GM18873 (cell line): ENCODE results near the gene ANKS6.

Experiments used
- ATAC-seq: cut with Tn5 transposase; IDR thresholded peaks from one replicate; pipeline ENCODE4 v1.9.1; 2021; ENCODE audit warnings: mild to moderate bottlenecking, moderate library complexity, moderate number of reproducible peaks; ENCODE audit not compliant: unreplicated experiment, low FRiP score

ANKS6 gene

GRCh38 chr9:98796364-98797101, at the start of gene ANKS6:
TSS of gene ANKS6 (minus strand) at chr9:98796555. CDS start at chr9:98796491, 64 bp downstream.
- no peak for ATAC-seq

- no peak for ATAC-seq
Observed at GRCh38 chr9:98846081-98846480, 49.7 kb upstream of the ANKS6 start.

DNA sequence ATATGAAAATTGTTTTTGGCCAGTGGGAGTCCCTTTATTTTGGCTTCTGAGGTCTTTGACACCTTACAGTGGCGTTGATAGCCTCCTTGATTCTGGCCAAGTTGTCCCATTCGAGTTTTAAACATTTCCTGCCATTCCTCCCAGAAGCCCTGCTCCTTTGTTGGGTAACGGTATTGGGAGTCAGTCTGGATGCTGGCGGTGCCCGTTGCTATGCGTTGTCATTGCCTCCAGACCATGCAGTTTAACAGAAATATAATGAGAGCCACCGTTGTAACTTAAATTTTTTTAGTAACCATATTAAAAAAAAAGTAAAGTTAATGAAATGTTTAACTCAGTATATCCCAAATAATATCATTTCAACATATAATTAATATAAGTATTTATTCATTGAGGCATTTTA, 46.2 kb upstream of the ANKS6 start:
- ATAC-seq, result no peak

GRCh38 chr9:98839724-98840123, 43.4 kb upstream of the ANKS6 start:
- ATAC-seq, result no peak

DNA sequence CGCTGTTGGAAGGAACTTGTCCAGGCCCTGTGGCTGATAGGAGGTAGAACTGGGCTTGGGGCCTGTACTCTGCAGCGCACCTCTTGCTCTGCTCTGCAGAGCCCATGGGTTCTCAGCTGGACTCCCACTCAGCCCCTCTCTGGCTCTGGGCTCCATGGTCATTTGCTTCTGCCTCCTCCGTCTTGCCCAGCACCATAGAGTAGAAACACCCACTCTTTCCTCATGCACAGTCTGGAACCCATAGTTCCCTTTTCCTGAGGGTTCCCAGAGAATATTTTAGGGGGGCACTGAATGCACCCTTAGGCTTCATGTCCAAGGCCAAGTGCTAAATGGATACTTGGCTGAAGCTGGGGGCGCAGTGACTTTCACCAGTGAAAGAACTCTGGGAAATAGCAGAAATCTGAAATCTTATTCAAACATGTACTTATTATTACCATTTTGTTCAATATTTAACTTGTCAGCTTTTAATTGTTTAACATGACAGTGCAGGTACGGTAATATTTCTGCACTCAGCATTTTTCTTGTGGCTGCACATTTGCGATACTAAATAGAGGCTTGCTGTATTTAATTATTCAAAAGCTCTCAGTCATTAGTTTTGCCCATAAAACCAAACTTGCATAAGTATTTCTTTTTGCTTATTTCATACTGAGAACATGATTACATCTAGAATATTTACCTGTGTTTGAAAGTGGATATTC, 42.7 kb upstream of the ANKS6 start:
- ATAC-seq, result no peak

GRCh38 chr9:98838155-98838867, 42.0 kb upstream of the ANKS6 start:
- ATAC-seq, result no peak

DNA sequence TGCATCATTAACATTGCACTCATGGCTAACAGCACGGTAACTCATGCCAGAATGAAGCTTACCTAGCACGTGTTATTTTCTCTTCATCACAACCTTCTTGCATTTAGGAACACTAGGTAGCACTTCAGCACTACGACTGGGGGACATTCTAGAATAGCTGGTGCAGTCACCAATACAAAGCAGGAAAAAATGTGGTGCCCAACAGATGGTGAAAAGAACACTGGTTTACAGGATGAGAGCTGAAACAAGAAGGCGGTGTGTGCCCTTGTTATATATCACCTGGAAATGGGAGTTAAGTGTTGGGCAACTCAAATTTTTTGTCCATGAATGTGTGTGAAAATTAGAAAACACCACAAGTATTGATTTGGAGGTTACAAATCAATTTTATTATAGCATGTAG, 41.2 kb upstream of the ANKS6 start:
- ATAC-seq, result no peak

GRCh38 chr9:98836206-98836605, 39.9 kb upstream of the ANKS6 start:
- ATAC-seq, result no peak

DNA sequence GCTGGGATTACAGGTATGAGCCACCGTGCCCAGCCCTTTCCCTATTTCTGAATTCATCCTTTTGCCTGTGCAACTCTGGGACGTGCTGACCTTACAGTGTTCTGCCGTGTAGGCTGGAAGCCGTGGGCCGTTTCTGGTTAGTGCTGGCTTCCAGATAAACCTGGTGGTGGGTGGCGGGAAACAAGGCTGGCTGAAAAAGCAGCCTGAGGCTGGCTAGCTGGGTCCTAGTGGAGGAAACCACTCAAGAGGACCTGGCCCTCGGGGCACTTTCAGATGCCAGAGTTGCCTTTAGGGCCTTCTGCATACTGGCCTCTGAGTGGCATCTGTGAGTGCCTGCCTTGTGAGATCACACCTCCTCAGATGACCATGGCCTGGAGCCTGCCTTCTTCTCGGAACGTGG, 38.0 kb upstream of the ANKS6 start:
- ATAC-seq, result no peak

- no peak for ATAC-seq
Observed at GRCh38 chr9:98833090-98833956, 37.0 kb upstream of the ANKS6 start.

GRCh38 chr9:98832768-98833089, 36.4 kb upstream of the ANKS6 start:
- ATAC-seq, result no peak

DNA sequence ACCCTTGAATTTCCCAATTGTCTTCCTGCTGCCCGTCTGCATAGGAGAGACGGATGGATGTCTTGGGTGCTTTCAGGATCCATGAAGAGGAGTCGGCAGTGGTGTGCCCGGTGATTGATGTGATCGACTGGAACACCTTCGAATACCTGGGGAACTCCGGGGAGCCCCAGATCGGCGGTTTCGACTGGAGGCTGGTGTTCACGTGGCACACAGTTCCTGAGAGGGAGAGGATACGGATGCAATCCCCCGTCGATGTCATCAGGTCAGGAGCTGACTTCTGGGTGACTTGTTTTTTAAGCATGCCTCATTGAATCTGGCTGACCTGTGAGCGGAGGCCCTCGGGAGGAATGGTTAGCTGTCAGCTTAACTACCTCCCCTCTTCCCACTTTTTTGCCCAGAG, 35.3 kb upstream of the ANKS6 start:
- no peak for ATAC-seq

DNA sequence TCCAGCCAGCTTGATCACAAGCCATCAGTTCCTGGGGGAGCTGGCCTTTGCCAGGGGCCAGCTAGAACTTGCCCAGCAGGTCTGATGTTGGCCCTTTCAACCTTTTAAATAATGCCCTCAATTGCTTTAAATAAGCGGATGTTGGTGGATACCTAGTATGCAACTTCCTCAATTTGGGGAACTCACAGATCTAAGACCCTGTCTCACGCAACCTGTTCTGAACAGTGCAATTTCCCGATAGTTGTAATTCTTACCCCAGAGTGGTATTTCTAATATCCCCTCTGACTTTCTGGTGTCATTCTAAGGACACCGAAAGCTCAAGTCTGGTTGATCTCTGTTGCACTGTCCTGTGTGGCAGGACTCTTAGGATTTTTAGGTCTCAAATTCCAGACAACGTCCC, 34.2 kb upstream of the ANKS6 start:
- ATAC-seq, result no peak

DNA sequence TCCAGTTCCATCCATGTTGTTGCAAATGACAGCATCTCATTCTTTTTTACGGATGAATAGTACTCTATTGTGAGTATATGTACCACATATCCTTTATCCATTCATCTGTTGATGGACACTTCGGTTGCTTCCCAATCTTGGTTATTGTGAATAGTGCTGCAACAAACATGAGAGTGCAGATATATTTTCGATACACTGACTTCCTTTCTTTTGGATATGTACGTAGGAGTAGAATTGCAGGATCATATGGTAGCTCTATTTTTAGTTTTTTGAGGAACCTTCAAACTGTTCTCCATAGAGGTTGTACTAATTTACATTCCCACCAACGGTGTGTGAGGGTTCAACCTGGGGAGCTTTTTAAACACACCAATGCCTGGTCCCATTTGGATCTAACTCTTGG, 33.4 kb upstream of the ANKS6 start:
- no peak for ATAC-seq

GRCh38 chr9:98826716-98827115, 30.4 kb upstream of the ANKS6 start:
- ATAC-seq, result no peak

DNA sequence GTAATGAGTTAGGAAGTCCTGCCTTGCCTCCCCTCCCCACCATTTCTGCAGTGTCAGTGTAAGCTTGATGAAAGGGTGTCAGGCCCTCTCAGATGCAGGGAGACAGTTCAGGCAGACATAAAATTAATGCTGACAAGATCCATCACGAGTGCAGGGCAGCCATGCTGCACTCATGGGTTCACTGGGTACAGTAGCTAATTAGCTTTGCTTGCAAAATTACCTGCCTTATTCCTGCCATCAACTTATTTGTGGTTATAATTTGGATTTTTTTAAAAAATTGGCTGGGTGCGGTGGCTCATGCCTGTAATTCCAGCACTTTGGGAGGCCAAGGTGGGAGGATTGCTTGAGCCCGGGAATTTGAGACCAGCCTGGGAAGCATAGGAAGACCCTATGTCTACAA, 29.1 kb upstream of the ANKS6 start:
- ATAC-seq, result no peak

- no peak for ATAC-seq
Observed at GRCh38 chr9:98823666-98824334, 27.4 kb upstream of the ANKS6 start.

- no peak for ATAC-seq
Observed at GRCh38 chr9:98822661-98823060, 26.3 kb upstream of the ANKS6 start.

DNA sequence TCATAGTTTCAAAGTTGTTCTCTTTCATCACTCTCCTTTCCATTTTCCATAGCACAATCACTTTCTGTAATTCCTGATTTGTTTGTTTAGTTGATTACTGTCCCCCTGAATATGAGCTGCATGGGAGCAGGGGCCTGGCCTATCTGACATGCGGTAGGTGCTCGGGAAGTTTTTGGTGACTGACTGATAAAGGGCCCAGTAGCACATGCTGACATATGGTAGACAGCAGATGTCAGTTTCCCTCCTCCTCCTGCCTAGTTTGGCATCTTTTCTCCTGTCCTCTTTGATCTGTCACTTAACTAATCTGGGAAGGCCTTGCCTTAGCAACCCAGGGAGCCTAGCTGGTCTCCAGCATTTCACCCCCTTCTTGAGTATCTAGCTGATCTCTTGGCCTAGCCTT, 25.5 kb upstream of the ANKS6 start:
- no peak for ATAC-seq

- ATAC-seq, result no peak
Observed at GRCh38 chr9:98819231-98819630, 22.9 kb upstream of the ANKS6 start.
